HCT116 (cell line): Measurements from ENCODE around the gene NAT10. TPM values are rescaled to one million over a fixed set of nuclear protein-coding genes. Genes with fewer than 3 reads are reported as not detected.

Experiments
- ATAC-seq: fragments of 200-7000 bp; cut with Tn5 transposase; 2 replicates; pipeline ENCODE4 v1.9.1; 2020; ENCODE audit warnings: mild to moderate bottlenecking, moderate library complexity
- BruUV-seq: library from RNA; stranded (reverse); fragments of 400-500 nt; replicated peaks from 2 replicates; lab custom pipeline; 2021; lab: Mats Ljungman, UMichigan
- CTCF ChIA-PET: fragments of 300-600 bp; sonication (Branson Sonifier 250); formaldehyde crosslinking; loops from one replicate; lab custom pipeline; 2021; ENCODE audit warnings: antibody characterized with exemption; lab: Charles Lee
- POLR2A ChIA-PET: fragments of 300-600, 350-600 bp; sonication (Branson Sonifier 250); formaldehyde crosslinking; loops from one replicate; lab custom pipeline; 2021; ENCODE audit warnings: antibody characterized with exemption; lab: Charles Lee
- RAD21 ChIA-PET, 2 experiments: fragments of 300-600 bp; sonication (Branson Sonifier 250); formaldehyde crosslinking; loops; one replicate each; lab custom pipeline; 2023; ENCODE audit warnings: low total read pairs in 2 of 2; ENCODE audit not compliant: uncharacterized antibody in 2 of 2, unreplicated experiment in 2 of 2, low non-redundant PET in 1 of 2; lab: Charles Lee
- DNase-seq: peaks from one replicate; pipeline ENCODE4 v3.0.0-alpha.2; 2010; ENCODE audit warnings: low read depth, low spot score
- H2AFZ ChIP-seq: fragments of 200-600 bp; shearing (Covaris generic), sonication (generic); 2 replicates; pipeline ENCODE4 v1.6.1; 2017; ENCODE audit warnings: low read depth, mixed run types, mixed read lengths, antibody characterized with exemption, low read length; ENCODE audit not compliant: poor library complexity, severe bottlenecking
- H3K27ac ChIP-seq: 2 replicates; pipeline ENCODE4 v1.5.1; 2012; ENCODE audit warnings: low read depth, low read length
- H3K27me3 ChIP-seq: fragments of 200-600 bp; sonication (generic); 2 replicates; pipeline ENCODE4 v1.6.1; 2016; ENCODE audit warnings: mixed run types, low read length, mixed read lengths; ENCODE audit not compliant: insufficient read depth
- H3K36me3 ChIP-seq, 2 experiments: fragments of 200-500 bp in 1 of 2; fragments of 200-600 bp in 1 of 2; sonication (Bioruptor generic) in 1 of 2; sonication (generic) in 1 of 2; 2 replicates each; pipeline versions ENCODE4 v1.5.1 to v1.6.1; 2014 to 2016; ENCODE audit warnings: low read length in 2 of 2, inconsistent platforms in 1 of 2, mixed read lengths in 1 of 2, mixed run types in 1 of 2; ENCODE audit not compliant: insufficient read depth in 2 of 2, control insufficient read depth in 1 of 2
- H3K4me1 ChIP-seq, 2 experiments: fragments of 200-600 bp in 1 of 2; sonication (generic) in 1 of 2; 2 replicates each; pipeline versions ENCODE4 v1.5.1 to v1.6.1; 2012 to 2017; ENCODE audit warnings: low read length in 2 of 2, inconsistent platforms in 1 of 2, mild to moderate bottlenecking in 1 of 2, mixed read lengths in 1 of 2, mixed run types in 1 of 2, moderate library complexity in 1 of 2; ENCODE audit not compliant: insufficient read depth in 2 of 2, control insufficient read depth in 1 of 2
- H3K4me2 ChIP-seq: fragments of 200-600 bp; sonication (generic); 2 replicates; pipeline ENCODE4 v1.6.1; 2017; ENCODE audit warnings: mixed run types, low read length, mixed read lengths
- H3K4me3 ChIP-seq, 2 experiments: fragments of 200-600 bp in 1 of 2; sonication (generic) in 1 of 2; replicated peaks in 1 of 2; 2 replicates each; pipeline ENCODE4 v1.5.1; 2011 to 2016; ENCODE audit warnings: low read length in 2 of 2, control low read depth in 1 of 2, low read depth in 1 of 2, mild to moderate bottlenecking in 1 of 2, mixed read lengths in 1 of 2, mixed run types in 1 of 2
- H3K79me2 ChIP-seq: fragments of 200-600 bp; sonication (generic); 2 replicates; pipeline ENCODE4 v1.6.1; 2017; ENCODE audit warnings: mild to moderate bottlenecking, mixed run types, low read length, moderate library complexity, mixed read lengths; ENCODE audit not compliant: insufficient read depth
- H3K9ac ChIP-seq: fragments of 200-600 bp; sonication (generic); 2 replicates; pipeline ENCODE4 v1.6.1; 2016; ENCODE audit warnings: low read length, mixed read lengths
- H3K9me2 ChIP-seq: fragments of 200-600 bp; sonication (generic), shearing (Covaris generic); 2 replicates; pipeline ENCODE4 v1.6.1; 2017; ENCODE audit warnings: mixed run types, mild to moderate bottlenecking, moderate library complexity; ENCODE audit not compliant: insufficient read depth
- H3K9me3 ChIP-seq, 2 experiments: fragments of 200-500 bp in 1 of 2; fragments of 200-600 bp in 1 of 2; sonication (Bioruptor generic) in 1 of 2; sonication (generic) in 1 of 2; 2 replicates each; pipeline ENCODE4 v1.6.1; 2014 to 2017; ENCODE audit warnings: low read length in 2 of 2, mixed read lengths in 2 of 2, inconsistent platforms in 1 of 2, low read depth in 1 of 2, mild to moderate bottlenecking in 1 of 2, mixed run types in 1 of 2, moderate library complexity in 1 of 2; ENCODE audit not compliant: control insufficient read depth in 1 of 2, insufficient read depth in 1 of 2
- H4K20me1 ChIP-seq: fragments of 200-600 bp; sonication (generic), shearing (Covaris generic); 2 replicates; pipeline ENCODE4 v1.6.1; 2017; ENCODE audit warnings: mixed run types, mild to moderate bottlenecking, moderate library complexity; ENCODE audit not compliant: insufficient read depth
- ELF1 ChIP-seq: IDR thresholded peaks from 2 replicates; pipeline ENCODE4 v1.6.1; 2012; ENCODE audit warnings: low read depth, borderline replicate concordance
- EZH2 ChIP-seq: fragments of 200-600 bp; sonication (generic); IDR thresholded peaks from 2 replicates; pipeline ENCODE4 v1.6.1; 2017; ENCODE audit warnings: antibody characterized with exemption, mixed run types
- EZH2phosphoT487 ChIP-seq: fragments of 200-600 bp; IDR thresholded peaks from 2 replicates; pipeline ENCODE4 v1.6.1; 2018; ENCODE audit warnings: antibody characterized with exemption, borderline replicate concordance
- FOSL1 ChIP-seq: IDR thresholded peaks from 2 replicates; pipeline ENCODE4 v1.6.1; 2012; ENCODE audit warnings: low read depth
- JUND ChIP-seq: IDR thresholded peaks from 2 replicates; pipeline ENCODE4 v1.6.1; 2012
- RAD21 ChIP-seq: IDR thresholded peaks from 2 replicates; pipeline ENCODE4 v1.6.1; 2012; ENCODE audit warnings: low read depth, mild to moderate bottlenecking
- SIN3A ChIP-seq: IDR thresholded peaks from 2 replicates; pipeline ENCODE4 v1.6.1; 2012; ENCODE audit warnings: low read depth
- SRF ChIP-seq: IDR thresholded peaks from 2 replicates; pipeline ENCODE4 v1.6.1; 2012; ENCODE audit warnings: low read depth
- TCF7L2 ChIP-seq: IDR thresholded peaks from 2 replicates; pipeline ENCODE4 v1.7.0; 2011; ENCODE audit warnings: borderline replicate concordance, inconsistent platforms; ENCODE audit not compliant: insufficient read depth, insufficient read length; ENCODE audit errors: extremely low read depth
- YY1 ChIP-seq: IDR thresholded peaks from 2 replicates; pipeline ENCODE4 v1.6.1; 2011; ENCODE audit warnings: low read length, low read depth, moderate library complexity, mild to moderate bottlenecking; ENCODE audit not compliant: insufficient replicate concordance; ENCODE audit errors: extremely low read depth
- ZFX ChIP-seq: fragments of 450-650 bp; IDR thresholded peaks from 2 replicates; pipeline ENCODE4 v1.6.1; 2017
- ZNF274 ChIP-seq: fragments of 200-500 bp; sonication (Bioruptor generic); IDR thresholded peaks from 2 replicates; pipeline ENCODE4 v1.6.1; 2014; ENCODE audit warnings: mild to moderate bottlenecking, low read depth, low read length, inconsistent platforms
- intact Hi-C: fragments of 100-400 bp; cut with micrococcal nuclease; formaldehyde crosslinking; loops from 2 replicates; pipeline ENCODE4 v1.10.0; 2022
- total RNA-seq: library from RNA; stranded (reverse); gene quantifications from one replicate; pipeline ENCODE4 v1.2.1, GENCODE V29; 2021; ENCODE audit not compliant: unreplicated experiment
- TF ChIP-seq, protein P1 (sequence below): IDR thresholded peaks from 2 replicates; pipeline ENCODE4 v1.6.1; 2012
- TF ChIP-seq, protein P2 (sequence below): IDR thresholded peaks from 2 replicates; pipeline ENCODE4 v1.6.1; 2012
- TF ChIP-seq, protein P3 (sequence below): IDR thresholded peaks from 2 replicates; pipeline ENCODE4 v1.6.1; 2011; ENCODE audit warnings: mild to moderate bottlenecking, low read length, moderate library complexity; ENCODE audit not compliant: insufficient replicate concordance; ENCODE audit errors: extremely low read depth
- TF ChIP-seq, protein P4 (sequence below), 3 experiments: fragments of 200-600 bp in 1 of 3; sonication (generic) in 1 of 3; IDR thresholded peaks in 2 of 3; conservative IDR thresholded peaks in 1 of 3; 2 replicates each; pipeline ENCODE4 v1.5.1; 2012 to 2017; ENCODE audit warnings: low read depth in 2 of 3, low read length in 2 of 3, antibody characterized with exemption in 1 of 3, borderline replicate concordance in 1 of 3, control low read depth in 1 of 3, mild to moderate bottlenecking in 1 of 3, mixed read lengths in 1 of 3, mixed run types in 1 of 3, moderate library complexity in 1 of 3; ENCODE audit not compliant: insufficient read depth in 1 of 3

Gene NAT10
- total RNA-seq, 1 experiment from 2014 or later, result 101 TPM

DNA sequence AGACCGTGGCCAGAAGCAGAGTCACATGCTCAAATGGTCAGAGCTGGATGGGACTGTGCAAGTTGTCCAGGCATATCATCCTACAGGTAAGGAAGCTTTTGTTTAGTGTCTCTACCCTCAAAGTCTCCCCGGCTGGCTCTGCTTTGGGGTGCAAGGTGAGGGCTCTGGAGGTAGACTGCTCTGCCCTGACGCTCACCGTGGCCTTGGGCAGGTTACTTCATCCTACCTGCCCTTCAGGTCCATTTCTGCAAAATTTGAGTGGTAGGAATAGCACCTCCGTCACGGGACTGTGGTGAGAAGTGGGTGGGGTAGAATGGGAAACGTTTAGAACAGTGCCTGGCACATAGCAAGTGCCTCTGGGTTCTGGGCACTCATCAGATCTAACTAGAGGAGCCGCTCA, 42.2 kb downstream of the NAT10 start:
- Histone ChIP-seq H3K9ac (no peak overlapping the region), H3K79me2 (peaks cover 5% of the 10 kb centered on the region; the same call in 1 of the 2 replicates), H3K27me3 (no peaks in the 10 kb centered on the region), H3K9me2 (no peaks in the 10 kb centered on the region), H3K4me1 (no peaks in the 10 kb centered on the region), H3K4me3 (no peak overlapping the region), H4K20me1 (no peaks in the 10 kb centered on the region), H3K36me3 (peaks cover 49 to 58% of the 10 kb centered on the region in 2 experiments), H3K27ac (no peak overlapping the region), H3K9me3 (no peaks in the 10 kb centered on the region), H2AFZ (no peak overlapping the region), H3K4me2 (no peak overlapping the region)
- no peak for ATAC-seq
- TF ChIP-seq SIN3A, result no peak
- TF ChIP-seq, protein P1, sequence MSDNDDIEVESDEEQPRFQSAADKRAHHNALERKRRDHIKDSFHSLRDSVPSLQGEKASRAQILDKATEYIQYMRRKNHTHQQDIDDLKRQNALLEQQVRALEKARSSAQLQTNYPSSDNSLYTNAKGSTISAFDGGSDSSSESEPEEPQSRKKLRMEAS, result no peak
- no peak for TF ChIP-seq YY1
- TF ChIP-seq SRF, result no peak
- no peak for TF ChIP-seq FOSL1
- RAD21 ChIA-PET, result no interaction called here
- POLR2A ChIA-PET, result no interaction called here
- DNase-seq, result no peak
- CTCF ChIA-PET, result no interaction called here
- no TSS peak for BruUV-seq
- intact Hi-C loops, result no loop called here

DNA sequence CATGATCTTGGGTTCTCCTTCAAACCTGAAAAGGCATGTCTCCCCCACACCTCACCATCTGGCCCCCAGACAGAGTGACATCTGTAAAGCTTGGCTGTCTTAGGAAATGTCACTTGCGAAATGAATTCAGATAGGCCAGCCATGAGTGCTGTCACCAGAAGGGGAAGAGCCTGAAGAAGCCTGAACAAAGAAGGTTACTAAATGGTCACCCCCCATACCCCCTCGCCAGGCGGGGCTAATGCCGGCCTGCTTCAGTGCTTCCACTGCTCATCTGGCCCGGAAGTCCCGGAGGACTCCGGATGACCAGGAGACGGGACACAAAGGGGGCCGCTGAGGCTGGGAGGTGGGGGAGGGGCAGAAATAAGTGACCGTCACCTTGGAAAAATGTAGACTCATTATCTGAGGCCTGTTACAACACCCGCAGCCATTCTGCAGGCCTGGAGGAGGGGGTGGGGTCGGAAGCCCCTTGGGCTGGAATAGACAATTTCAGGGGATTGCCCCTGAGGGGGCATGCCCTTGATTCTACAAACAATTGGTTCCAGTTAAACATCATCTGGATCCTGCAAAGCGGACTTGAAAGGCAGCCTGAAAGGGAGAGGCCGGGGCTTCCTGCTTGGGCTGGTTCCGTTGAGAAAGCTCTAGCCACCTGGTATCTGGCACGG, 43.2 kb downstream of the NAT10 start:
- Histone ChIP-seq H3K27me3 (no peaks in the 10 kb centered on the region), H3K4me3 (no peak overlapping the region), H4K20me1 (no peaks in the 10 kb centered on the region), H3K4me2 (no peak overlapping the region), H3K9ac (no peak overlapping the region), H2AFZ (no peak overlapping the region), H3K9me2 (no peaks in the 10 kb centered on the region), H3K4me1 (no peaks in the 10 kb centered on the region), H3K36me3 (peaks cover 47 to 50% of the 10 kb centered on the region in 2 experiments), H3K9me3 (no peaks in the 10 kb centered on the region), H3K79me2 (peaks cover 5% of the 10 kb centered on the region; the same call in 1 of the 2 replicates), H3K27ac (no peak overlapping the region)
- RAD21 ChIA-PET, result no interaction called here
- no peak for ATAC-seq
- POLR2A ChIA-PET, result interaction anchor here (0.6 kb wide), 1 partner anchor 210 kb away, joined by 3 read pairs; no protein-coding TSS in a partner anchor
- CTCF ChIA-PET, result no interaction called here
- intact Hi-C loops, result no loop called here
- no TSS peak for BruUV-seq
- DNase-seq, result no peak
- TF ChIP-seq EZH2phosphoT487 (no peak), JUND (no peak), TCF7L2 (no peak), SRF (no peak), ZNF274 (no peak), ELF1 (no peak), ZFX (no peak), RAD21 (no peak), FOSL1 (no peak), EZH2 (no peak), YY1 (no peak)
- TF ChIP-seq, protein P2, sequence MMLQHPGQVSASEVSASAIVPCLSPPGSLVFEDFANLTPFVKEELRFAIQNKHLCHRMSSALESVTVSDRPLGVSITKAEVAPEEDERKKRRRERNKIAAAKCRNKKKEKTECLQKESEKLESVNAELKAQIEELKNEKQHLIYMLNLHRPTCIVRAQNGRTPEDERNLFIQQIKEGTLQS, result no peak
- TF ChIP-seq, protein P3, sequence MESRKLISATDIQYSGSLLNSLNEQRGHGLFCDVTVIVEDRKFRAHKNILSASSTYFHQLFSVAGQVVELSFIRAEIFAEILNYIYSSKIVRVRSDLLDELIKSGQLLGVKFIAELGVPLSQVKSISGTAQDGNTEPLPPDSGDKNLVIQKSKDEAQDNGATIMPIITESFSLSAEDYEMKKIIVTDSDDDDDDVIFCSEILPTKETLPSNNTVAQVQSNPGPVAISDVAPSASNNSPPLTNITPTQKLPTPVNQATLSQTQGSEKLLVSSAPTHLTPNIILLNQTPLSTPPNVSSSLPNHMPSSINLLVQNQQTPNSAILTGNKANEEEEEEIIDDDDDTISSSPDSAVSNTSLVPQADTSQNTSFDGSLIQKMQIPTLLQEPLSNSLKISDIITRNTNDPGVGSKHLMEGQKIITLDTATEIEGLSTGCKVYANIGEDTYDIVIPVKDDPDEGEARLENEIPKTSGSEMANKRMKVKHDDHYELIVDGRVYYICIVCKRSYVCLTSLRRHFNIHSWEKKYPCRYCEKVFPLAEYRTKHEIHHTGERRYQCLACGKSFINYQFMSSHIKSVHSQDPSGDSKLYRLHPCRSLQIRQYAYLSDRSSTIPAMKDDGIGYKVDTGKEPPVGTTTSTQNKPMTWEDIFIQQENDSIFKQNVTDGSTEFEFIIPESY, result no peak
- TF ChIP-seq, protein P4, sequence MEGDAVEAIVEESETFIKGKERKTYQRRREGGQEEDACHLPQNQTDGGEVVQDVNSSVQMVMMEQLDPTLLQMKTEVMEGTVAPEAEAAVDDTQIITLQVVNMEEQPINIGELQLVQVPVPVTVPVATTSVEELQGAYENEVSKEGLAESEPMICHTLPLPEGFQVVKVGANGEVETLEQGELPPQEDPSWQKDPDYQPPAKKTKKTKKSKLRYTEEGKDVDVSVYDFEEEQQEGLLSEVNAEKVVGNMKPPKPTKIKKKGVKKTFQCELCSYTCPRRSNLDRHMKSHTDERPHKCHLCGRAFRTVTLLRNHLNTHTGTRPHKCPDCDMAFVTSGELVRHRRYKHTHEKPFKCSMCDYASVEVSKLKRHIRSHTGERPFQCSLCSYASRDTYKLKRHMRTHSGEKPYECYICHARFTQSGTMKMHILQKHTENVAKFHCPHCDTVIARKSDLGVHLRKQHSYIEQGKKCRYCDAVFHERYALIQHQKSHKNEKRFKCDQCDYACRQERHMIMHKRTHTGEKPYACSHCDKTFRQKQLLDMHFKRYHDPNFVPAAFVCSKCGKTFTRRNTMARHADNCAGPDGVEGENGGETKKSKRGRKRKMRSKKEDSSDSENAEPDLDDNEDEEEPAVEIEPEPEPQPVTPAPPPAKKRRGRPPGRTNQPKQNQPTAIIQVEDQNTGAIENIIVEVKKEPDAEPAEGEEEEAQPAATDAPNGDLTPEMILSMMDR (IDR thresholded peaks at IDR 0.05 in 2 of 3, conservative IDR thresholded peaks at IDR 0.05 in 1 of 3; ENCODE audit: borderline replicate concordance in 1 of 3, insufficient read depth in 1 of 3, low read depth in 2 of 3, low read length in 2 of 3), result no peak
